GM19397 (cell line): Measurements from ENCODE around the gene SLC18B1.
A peak's percentile ranks its signal among the peaks of the same experiment; 100 is the strongest.

Source experiments
- ATAC-seq: cut with Tn5 transposase; IDR thresholded peaks from one replicate; pipeline ENCODE4 v1.9.1; 2021; ENCODE audit warnings: mild to moderate bottlenecking, moderate library complexity; ENCODE audit not compliant: unreplicated experiment

Gene SLC18B1

GRCh38 chr6:132797951-132798868 lies at the start of gene SLC18B1:
TSS of gene SLC18B1 (minus strand) at chr6:132798637. CDS start at chr6:132798456, 181 bp downstream.
- ATAC-seq = peak; percentile 43

GRCh38 chr6:132843316-132844035 lies 45.0 kb upstream of the SLC18B1 start:
- no peak for ATAC-seq

DNA sequence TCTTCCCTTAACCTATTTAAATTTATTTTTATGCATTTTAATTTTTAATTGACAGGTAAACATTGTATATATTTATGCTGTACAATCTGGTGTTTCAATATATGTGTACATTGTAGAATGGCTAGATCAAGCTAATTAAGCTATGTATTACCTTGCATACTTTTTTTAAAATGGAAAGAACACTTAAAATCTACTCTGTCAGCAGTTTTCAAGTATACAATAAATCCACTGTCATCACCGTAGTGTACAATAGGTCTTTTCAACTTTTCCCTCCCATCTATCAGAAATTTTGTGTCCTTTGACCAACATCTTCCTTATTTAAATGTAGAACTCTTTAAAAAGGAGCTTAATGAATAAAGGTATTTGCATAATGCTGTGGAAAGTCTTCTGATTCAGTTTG lies 43.5 kb upstream of the SLC18B1 start:
- no peak for ATAC-seq

GRCh38 chr6:132832891-132833290 lies 34.5 kb upstream of the SLC18B1 start:
- no peak for ATAC-seq

DNA sequence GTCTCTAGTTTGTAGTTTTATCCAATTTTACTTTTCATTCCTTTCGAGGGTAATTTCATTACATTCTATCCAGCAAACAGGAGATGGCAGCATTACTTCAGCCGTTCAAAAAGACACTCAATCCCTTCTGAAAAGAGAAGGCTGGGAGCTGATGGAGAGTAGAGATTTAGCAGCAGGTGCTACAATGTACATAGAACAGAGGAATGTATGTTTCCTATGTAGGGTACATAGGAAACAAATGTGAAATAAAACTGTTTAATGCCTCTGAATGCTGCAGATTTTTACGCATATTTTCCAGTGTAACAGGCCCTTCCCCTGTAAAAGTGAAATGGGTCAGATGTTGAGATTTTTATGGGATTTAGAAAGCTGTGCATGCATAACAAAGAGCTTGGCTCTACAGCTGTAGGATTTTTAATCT lies 31.9 kb upstream of the SLC18B1 start:
- no peak for ATAC-seq

DNA sequence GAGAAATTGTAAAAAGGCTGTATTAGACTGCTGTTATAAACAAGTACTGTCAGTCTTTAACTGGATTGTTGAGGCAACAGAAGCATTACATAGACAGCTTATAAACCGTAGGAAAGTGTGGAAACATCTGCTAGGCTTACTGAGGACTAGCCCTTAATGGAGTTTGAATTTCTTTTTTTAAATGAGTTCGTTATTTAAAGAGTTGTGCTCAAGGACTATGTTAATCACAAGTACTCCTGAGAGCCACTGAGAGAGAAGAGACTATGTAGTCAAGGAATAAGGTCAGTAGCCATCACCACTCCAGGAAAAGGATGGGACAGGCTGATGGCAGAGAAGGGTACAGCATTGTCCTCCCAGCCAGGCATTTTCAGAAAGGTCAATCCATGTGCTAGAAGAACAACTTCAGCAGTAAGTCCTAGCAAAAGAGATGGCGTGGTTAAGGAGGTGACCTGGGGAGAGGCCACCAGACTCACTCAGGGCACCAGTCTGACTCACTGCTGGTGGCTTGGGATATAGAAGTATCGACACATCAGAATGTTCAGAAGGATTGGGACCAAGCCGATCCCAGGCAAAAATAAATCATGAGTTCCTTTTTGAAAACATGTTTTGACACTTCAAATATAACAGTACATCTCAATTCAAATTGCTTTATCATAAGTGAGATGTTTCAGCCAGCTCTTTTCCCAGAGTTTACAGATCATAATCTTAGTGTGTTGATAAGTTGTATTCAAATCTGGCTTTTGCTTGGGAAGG lies 22.4 kb upstream of the SLC18B1 start:
- ATAC-seq = no peak

GRCh38 chr6:132819405-132820161 lies 21.1 kb upstream of the SLC18B1 start:
- no peak for ATAC-seq

DNA sequence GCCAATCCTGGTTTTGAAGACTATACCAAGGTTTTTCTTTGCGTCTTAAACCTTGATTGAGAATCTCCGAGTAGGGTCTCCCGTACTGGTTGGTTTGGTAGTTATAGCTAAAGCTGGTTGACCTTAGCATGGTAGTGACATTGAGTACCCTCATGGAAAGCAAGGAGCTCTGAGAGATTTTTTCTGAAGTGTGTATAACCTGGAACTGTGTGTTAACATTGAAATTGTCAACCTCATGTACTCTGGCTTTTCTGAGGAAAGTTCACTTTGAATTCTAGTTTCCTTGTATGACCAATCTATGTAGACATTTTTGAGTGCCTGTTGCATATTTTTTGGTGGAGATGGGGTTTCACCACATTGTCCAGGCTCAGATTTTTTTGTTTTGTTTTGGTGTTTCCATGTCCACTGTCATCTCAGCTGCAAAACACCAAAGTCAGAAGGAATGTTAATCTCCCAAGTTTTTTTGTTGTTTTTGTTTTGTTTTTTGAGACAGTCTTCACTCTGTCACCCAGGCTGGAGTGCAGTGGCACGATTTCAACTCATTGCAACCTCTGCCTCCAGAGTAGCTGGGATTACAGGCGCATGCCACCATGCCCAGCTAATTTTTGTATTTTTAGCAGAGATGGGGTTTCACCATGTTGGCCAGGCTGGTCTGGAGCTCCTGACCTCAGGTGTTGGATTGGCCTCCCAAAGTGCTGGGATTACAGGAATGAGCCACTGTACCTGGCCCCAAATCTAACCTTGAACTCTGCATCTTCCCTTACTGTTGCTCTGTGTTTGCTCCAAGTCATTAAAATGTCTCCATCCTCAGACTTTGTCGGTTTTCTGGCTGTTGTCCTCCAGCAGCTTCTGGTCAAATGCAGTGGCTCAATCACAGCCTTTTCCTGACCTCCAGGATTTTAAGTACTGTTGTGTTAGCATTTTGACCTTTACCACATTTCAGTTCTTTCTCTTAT lies 20.2 kb upstream of the SLC18B1 start:
- ATAC-seq = no peak

DNA sequence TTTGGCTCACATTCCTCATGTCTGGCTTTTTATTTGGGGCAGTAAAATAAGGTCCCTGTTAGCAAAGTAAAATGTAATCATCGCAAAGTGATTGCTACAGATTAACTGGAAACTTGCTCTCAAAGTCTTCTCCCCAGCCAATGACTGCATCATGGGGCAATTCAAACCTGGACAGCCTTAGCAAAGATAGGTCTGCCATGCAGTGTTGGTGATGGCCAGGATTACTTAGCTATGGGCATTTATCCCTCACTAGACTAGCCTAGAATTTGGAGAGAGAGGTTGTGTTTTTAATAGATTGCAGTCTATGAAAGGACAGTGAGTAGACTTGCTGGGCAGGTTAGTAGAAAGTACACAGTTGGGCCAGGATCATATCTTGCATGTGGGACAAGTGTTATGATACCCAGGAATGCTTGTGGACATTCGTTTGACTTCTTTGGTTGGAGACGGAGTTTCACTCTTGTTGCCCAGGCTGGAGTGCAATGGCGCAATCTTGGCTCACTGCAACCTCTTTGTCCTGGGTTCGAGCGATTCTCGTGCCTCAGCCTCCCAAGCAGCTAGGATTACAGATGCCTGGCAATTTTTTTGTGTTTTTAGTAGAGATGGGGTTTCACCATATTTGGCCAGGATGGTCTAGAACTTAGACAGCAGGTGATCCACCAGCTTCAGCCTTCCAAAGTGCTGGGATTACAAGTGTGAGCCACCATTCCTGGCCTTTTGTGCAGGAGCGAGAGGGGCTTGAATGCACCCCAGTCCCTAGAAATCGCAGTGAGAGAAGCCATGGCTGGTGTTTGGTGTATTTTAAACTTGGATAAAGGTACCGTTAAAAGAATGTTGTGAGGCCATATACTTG lies 19.3 kb upstream of the SLC18B1 start:
- no peak for ATAC-seq

DNA sequence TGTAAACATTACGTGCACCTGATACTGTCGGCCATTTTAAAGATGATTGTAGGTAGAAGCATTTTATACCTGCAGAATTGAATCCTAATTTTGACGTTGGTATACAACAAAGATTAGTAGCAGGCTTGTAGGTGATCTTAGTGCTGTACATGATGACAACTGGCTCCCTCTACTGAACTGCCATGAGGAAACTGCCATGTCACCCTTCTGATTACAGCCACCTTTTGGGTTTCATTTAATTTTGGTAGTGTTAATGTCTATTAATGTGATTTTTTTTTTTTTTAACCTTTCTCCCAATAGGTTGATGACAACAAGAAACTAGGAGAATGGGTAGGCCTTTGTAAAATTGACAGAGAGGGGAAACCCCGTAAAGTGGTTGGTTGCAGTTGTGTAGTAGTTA lies 18.2 kb upstream of the SLC18B1 start:
- no peak for ATAC-seq

GRCh38 chr6:132814716-132815570 lies 16.5 kb upstream of the SLC18B1 start:
- ATAC-seq = peak; percentile 16

DNA sequence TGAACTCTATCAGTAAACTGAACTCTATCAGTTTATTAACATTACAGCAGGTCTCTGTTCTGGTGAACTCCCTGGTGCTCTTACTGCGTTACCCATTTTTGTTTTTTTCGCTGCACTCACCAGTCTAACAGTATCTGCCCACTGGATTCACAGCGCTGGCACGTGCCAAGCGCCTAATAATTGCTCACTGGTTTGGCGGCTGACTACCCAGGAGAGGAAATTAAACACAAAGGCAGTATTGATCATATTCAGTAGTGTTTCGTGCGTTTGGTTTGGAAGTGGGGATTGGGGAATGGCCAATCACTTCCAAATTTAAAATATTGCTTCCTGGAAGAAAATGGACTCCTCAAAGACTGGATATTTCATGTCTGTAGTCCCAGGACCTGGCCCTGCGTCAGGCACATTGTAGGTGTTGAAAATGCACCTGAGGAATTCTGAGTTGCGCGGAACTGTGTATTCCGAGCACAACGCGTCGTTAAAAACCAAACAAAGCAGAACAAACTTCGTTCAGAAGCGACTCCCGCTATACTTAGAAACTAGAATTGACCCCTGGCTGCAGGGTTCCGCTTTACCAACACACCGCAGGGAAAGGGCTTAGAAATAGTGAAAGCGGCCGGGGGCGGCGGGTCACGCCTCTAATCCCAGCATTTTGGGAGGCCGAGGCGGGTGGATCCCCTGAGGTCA lies 14.9 kb upstream of the SLC18B1 start:
- peak; percentile 22 for ATAC-seq

DNA sequence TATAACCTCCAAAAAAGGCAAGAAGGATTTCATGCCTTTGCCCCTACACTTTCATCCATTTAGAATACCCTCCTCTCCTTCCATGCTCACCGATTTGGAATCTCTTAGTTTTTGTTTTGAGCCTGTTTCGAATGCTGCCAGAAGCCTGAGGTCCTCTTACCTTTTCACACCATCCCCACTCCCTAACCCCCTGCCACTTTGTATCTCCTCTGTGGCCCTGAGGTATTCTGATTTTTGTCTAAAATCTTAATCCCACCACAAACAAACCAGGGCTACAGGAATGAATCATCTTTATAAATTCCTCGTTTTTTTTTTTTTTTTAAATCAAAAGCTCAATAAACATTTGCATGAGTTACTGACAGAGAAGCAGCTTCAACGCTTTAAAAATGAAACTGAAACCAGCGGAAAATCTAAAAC lies 14.3 kb upstream of the SLC18B1 start:
- ATAC-seq = peak; percentile 1

DNA sequence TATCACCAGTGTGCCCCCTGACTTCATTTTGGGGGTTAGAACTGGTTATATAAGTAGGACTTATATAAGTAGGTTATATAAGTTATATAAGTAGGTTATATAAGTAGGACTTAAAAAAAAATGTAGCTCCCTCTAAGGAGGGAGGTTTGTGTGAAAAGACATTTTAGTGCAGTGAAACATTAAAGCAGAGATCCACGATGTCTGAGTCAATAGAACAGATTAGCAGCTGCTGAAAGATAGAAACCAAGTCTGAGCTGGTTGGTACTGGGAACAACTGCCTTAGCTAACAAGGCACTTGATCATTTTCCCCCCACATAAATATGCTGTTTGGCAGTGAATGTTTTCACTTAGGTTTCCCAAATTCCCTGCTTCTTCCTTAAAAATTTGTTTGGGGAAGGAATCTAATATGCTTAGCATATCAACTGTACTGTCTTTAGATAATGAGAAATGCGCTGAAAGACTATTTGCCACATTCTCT lies 13.9 kb upstream of the SLC18B1 start:
- no peak for ATAC-seq

DNA sequence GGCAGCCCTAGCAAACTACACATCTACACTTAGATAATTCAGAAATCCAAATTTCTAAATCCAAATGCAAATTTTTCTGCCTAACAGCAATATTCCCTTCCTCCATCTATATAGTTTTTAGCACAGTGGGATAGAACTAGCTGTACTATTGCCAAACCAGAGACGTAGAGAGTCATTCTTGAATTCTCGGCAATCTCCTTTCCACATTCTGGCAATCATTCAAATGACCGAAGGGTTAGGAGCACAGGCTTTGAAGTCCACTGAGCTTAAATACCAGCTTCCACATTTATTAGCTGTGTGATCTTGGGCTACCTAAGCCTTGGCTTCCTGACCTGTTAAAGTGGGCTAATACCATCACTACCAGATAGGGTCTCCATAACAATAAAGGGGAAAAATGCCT lies 12.8 kb upstream of the SLC18B1 start:
- no peak for ATAC-seq

GRCh38 chr6:132805548-132805947 lies 7.1 kb upstream of the SLC18B1 start:
- ATAC-seq = no peak

GRCh38 chr6:132804251-132804650 lies 5.8 kb upstream of the SLC18B1 start:
- ATAC-seq = no peak
